K562 (cell line): ENCODE measurements around the gene KRTAP5-4. TPM values are rescaled to one million over a fixed set of nuclear protein-coding genes. Genes with fewer than 3 reads are reported as not detected.

Experiments
- ATAC-seq: fragments of 200-7000 bp; cut with Tn5 transposase; 3 replicates; pipeline ENCODE4 v1.9.1; 2020; ENCODE audit warnings: moderate library complexity
- BruUV-seq: library from RNA; stranded (reverse); fragments of 400-500 nt; replicated peaks from 2 replicates; lab custom pipeline; 2021; lab: Mats Ljungman, UMichigan
- CTCF ChIA-PET: fragments of 300-600 bp; formaldehyde crosslinking; extraction: SDS; loops from one replicate; lab custom pipeline; 2021; ENCODE audit warnings: low intra/inter-chr PET ratio; lab: Yijun Ruan, JAX
- POLR2A ChIA-PET: fragments of 300-600, 350-650 bp; sonication (Branson Sonifier 250); formaldehyde crosslinking; extraction: SDS; loops from one replicate; lab custom pipeline; 2021; ENCODE audit warnings: antibody characterized with exemption, inconsistent platforms; lab: Yijun Ruan, JAX
- DNase-seq, 4 experiments: peaks; one replicate each; pipeline versions ENCODE4 v3.0.0 to v3.0.0-alpha.2; 2011 to 2018; ENCODE audit warnings: low spot score in 3 of 4, mixed read lengths in 3 of 4; ENCODE audit errors: extremely low read depth in 1 of 4
- FAIRE-seq: peaks from 2 replicates; lab custom pipeline; 2011; peaks lifted over from hg19 to GRCh38; lab: Jason Lieb, UNC
- H2AFZ ChIP-seq: 2 replicates; pipeline ENCODE4 v1.6.0; 2011; ENCODE audit warnings: low read depth, low read length, control low read depth, inconsistent platforms
- H3K27ac ChIP-seq: fragments of 200-600 bp; 3 replicates; pipeline ENCODE4 v1.8.0; 2011; ENCODE audit warnings: low read depth, mild to moderate bottlenecking, control low read depth, inconsistent platforms, low read length, moderate library complexity, mixed read lengths; ENCODE audit errors: extremely low read depth
- H3K27me3 ChIP-seq, 2 experiments: fragments of 300-600 bp in 1 of 2; 2 replicates in 1 of 2; 3 replicates in 1 of 2; pipeline versions ENCODE4 v1.6.0 to v1.8.0; 2011; ENCODE audit warnings: inconsistent platforms in 2 of 2, low read length in 2 of 2, mild to moderate bottlenecking in 1 of 2, mixed read lengths in 1 of 2, moderate library complexity in 1 of 2; ENCODE audit not compliant: control insufficient read depth in 2 of 2, insufficient read depth in 2 of 2
- H3K36me3 ChIP-seq: fragments of 300-600 bp; 3 replicates; pipeline ENCODE4 v1.8.0; 2011; ENCODE audit warnings: mild to moderate bottlenecking, low read length, inconsistent platforms; ENCODE audit not compliant: control insufficient read depth, insufficient read depth
- H3K4me1 ChIP-seq, 2 experiments: fragments of 200-600 bp in 1 of 2; replicated peaks in 1 of 2; 2 replicates in 1 of 2; 3 replicates in 1 of 2; pipeline versions ENCODE4 v1.5.1 to v1.8.0; 2011; ENCODE audit warnings: inconsistent platforms in 2 of 2, low read length in 2 of 2, mild to moderate bottlenecking in 1 of 2, mixed read lengths in 1 of 2, moderate library complexity in 1 of 2; ENCODE audit not compliant: control insufficient read depth in 2 of 2, insufficient read depth in 2 of 2
- H3K4me2 ChIP-seq: 2 replicates; pipeline ENCODE4 v1.6.1; 2011; ENCODE audit warnings: low read length, control low read depth, inconsistent platforms, mixed read lengths; ENCODE audit not compliant: insufficient read depth
- H3K4me3 ChIP-seq: fragments of 200-600 bp; sonication (generic), shearing (Covaris generic); 2 replicates; pipeline ENCODE4 v1.5.1; 2016; ENCODE audit warnings: control low read depth, inconsistent platforms
- H3K79me2 ChIP-seq: fragments of 200-600 bp; 3 replicates; pipeline ENCODE4 v1.8.0; 2011; ENCODE audit warnings: low read length, inconsistent platforms; ENCODE audit not compliant: control insufficient read depth, insufficient read depth
- H3K9ac ChIP-seq, 2 experiments: 2 replicates each; pipeline versions ENCODE4 v1.6.0 to v1.6.1; 2011; ENCODE audit warnings: low read depth in 2 of 2, low read length in 2 of 2, control low read depth in 1 of 2, inconsistent platforms in 1 of 2, mild to moderate bottlenecking in 1 of 2, mixed read lengths in 1 of 2; ENCODE audit not compliant: insufficient read depth in 1 of 2
- H3K9me1 ChIP-seq: one replicate; pipeline ENCODE4 v1.6.0; 2011; ENCODE audit warnings: inconsistent platforms, mild to moderate bottlenecking, low read length, moderate library complexity; ENCODE audit not compliant: control insufficient read depth, insufficient read depth
- H3K9me3 ChIP-seq: replicated peaks from 2 replicates; pipeline ENCODE4 v1.5.1; 2011; ENCODE audit warnings: low read depth, low read length, inconsistent platforms; ENCODE audit not compliant: control insufficient read depth, insufficient read depth
- H4K20me1 ChIP-seq: replicated peaks from 2 replicates; pipeline ENCODE4 v1.6.1; 2011; ENCODE audit warnings: low read length, inconsistent platforms, mixed read lengths; ENCODE audit not compliant: control insufficient read depth, insufficient read depth
- CREB1 ChIP-seq, 2 experiments: sonication (generic) in 1 of 2; formaldehyde crosslinking in 1 of 2; IDR thresholded peaks; 2 replicates each; pipeline versions ENCODE4 v1.6.1 to v1.8.0; 2012 to 2022; ENCODE audit warnings: inconsistent platforms in 1 of 2, mild to moderate bottlenecking in 1 of 2, missing genetic modification reagents in 1 of 2, moderate library complexity in 1 of 2
- CREM ChIP-seq: IDR thresholded peaks from 2 replicates; pipeline ENCODE4 v1.6.1; 2014; ENCODE audit warnings: antibody characterized with exemption, low read depth
- DIDO1 ChIP-seq: fragments of 450-650 bp; IDR thresholded peaks from 2 replicates; pipeline ENCODE4 v1.6.1; 2016; ENCODE audit warnings: low read depth, missing biosample characterization, missing genetic modification characterization
- E2F3 ChIP-seq: fragments of 250-450 bp; sonication (Bioruptor Pico); IDR thresholded peaks from 2 replicates; pipeline ENCODE4 v1.4.0; 2020; ENCODE audit warnings: mild to moderate bottlenecking
- HDAC2 ChIP-seq: fragments of 450-650 bp; IDR thresholded peaks from 2 replicates; pipeline ENCODE4 v1.6.1; 2016; ENCODE audit warnings: mild to moderate bottlenecking
- JUND ChIP-seq, 2 experiments: IDR thresholded peaks; 2 replicates in 1 of 2; 3 replicates in 1 of 2; pipeline ENCODE4 v1.6.1; 2011; ENCODE audit warnings: borderline replicate concordance in 2 of 2, low read depth in 2 of 2, low read length in 2 of 2, improper control_type of control experiment in 1 of 2, missing biosample characterization in 1 of 2, missing genetic modification characterization in 1 of 2, missing genetic modification reagents in 1 of 2
- KDM5B ChIP-seq: fragments of 200-600 bp; sonication (generic); IDR thresholded peaks from 2 replicates; pipeline ENCODE4 v1.6.1; 2012; ENCODE audit warnings: low read depth, mild to moderate bottlenecking, moderate library complexity, low read length, control low read depth, inconsistent platforms; ENCODE audit not compliant: insufficient replicate concordance
- L3MBTL2 ChIP-seq: fragments of 450-650 bp; IDR thresholded peaks from 2 replicates; pipeline ENCODE4 v1.6.1; 2016; ENCODE audit warnings: mild to moderate bottlenecking, moderate library complexity
- POLR2H ChIP-seq: IDR thresholded peaks from 2 replicates; pipeline ENCODE4 v1.6.1; 2016; ENCODE audit warnings: missing genetic modification characterization, low read depth, mild to moderate bottlenecking, control low read depth, missing compliant biosample characterization, moderate library complexity
- POLR3G ChIP-seq: IDR thresholded peaks from 2 replicates; pipeline ENCODE4 v1.6.1; 2011; ENCODE audit not compliant: insufficient read length, insufficient replicate concordance; ENCODE audit errors: extremely low read depth
- PREB ChIP-seq: sonication (generic); formaldehyde crosslinking; IDR thresholded peaks from 2 replicates; pipeline ENCODE4 v1.8.1; 2023; ENCODE audit warnings: mild to moderate bottlenecking, missing genetic modification reagents
- SAP30 ChIP-seq: fragments of 200-600 bp; sonication (generic); IDR thresholded peaks from 2 replicates; pipeline ENCODE4 v1.6.1; 2012; ENCODE audit warnings: borderline replicate concordance, low read depth, mild to moderate bottlenecking, moderate library complexity, low read length, control low read depth, inconsistent platforms; ENCODE audit not compliant: insufficient read depth, poor library complexity, severe bottlenecking
- SMARCE1 ChIP-seq: fragments of 450-650 bp; IDR thresholded peaks from 2 replicates; pipeline ENCODE4 v1.7.1; 2016; ENCODE audit warnings: mild to moderate bottlenecking
- STAT5B ChIP-seq: fragments of 250-450 bp; sonication (Bioruptor Pico); IDR thresholded peaks from 2 replicates; pipeline ENCODE4 v1.8.0; 2021; ENCODE audit warnings: mild to moderate bottlenecking, inconsistent platforms
- TBL1XR1 ChIP-seq, 2 experiments: IDR thresholded peaks; 2 replicates each; pipeline ENCODE4 v1.6.1; 2012; ENCODE audit warnings: improper control_type of control experiment in 2 of 2, low read length in 2 of 2, mild to moderate bottlenecking in 1 of 2
- TFAM ChIP-seq: fragments of 250-450 bp; sonication (Bioruptor Pico); conservative IDR thresholded peaks from 2 replicates; pipeline ENCODE4 v1.5.0; 2021; ENCODE audit warnings: mild to moderate bottlenecking, moderate library complexity
- ZNF77 ChIP-seq: fragments of 250-450 bp; sonication (Bioruptor Pico); IDR thresholded peaks from 2 replicates; pipeline ENCODE4 v1.5.0; 2020
- WGBS: fragments of 100-300 bp; shearing (Covaris generic); methylation state at CpG from one replicate; pipeline ENCODE4 v1.1.6; 2016; ENCODE audit warnings: low coverage, mixed read lengths; ENCODE audit not compliant: insufficient coverage; ENCODE audit errors: missing lambda C conversion rate; 5-methylcytosine and 5-hydroxymethylcytosine counted together
- in situ Hi-C: fragments of 300-500 bp; cut with MboI; formaldehyde crosslinking; loops from 4 replicates; pipeline ENCODE4 v1.15.0; 2018; ENCODE audit warnings: inconsistent platforms, mixed read lengths
- intact Hi-C: fragments of 100-400 bp; cut with micrococcal nuclease; formaldehyde crosslinking; loops from 2 replicates; pipeline ENCODE4 v1.14.2; 2022
- polyA plus RNA-seq, 8 experiments: library from polyadenylated mRNA; depleted of rRNA in 4 of 8; stranded (reverse) in 5 of 8; unstranded in 3 of 8; fragments of >200 nt; fragmentation: Nextera tagmentation in 2 of 8; fragmentation: Illumina TruSeq in 1 of 8; extraction: Ambion mirVana in 2 of 8; extraction: Trizol in 1 of 8; gene quantifications; 2 replicates each; pipeline versions ENCODE4 v1.2.1 to v1.2.3, GENCODE V29; 2011 to 2014; ENCODE audit warnings: inconsistent platforms in 1 of 8, missing spikeins in 1 of 8
- total RNA-seq, 7 experiments: library from RNA; depleted of rRNA in 6 of 7; stranded (reverse); fragments of >200 nt in 6 of 7; fragmentation: Illumina TruSeq in 2 of 7; extraction: Trizol in 2 of 7; gene quantifications; 2 replicates each; pipeline versions ENCODE4 v1.2.1 to v1.2.3, GENCODE V29; 2011 to 2021; ENCODE audit warnings: low replicate concordance in 1 of 7
- TF ChIP-seq, protein P1 (sequence below): sonication (generic); formaldehyde crosslinking; IDR thresholded peaks from 2 replicates; pipeline ENCODE4 v1.5.0; 2020; ENCODE audit warnings: missing genetic modification reagents

Gene KRTAP5-4
- total and polyA plus RNA-seq, 9 of the 15 experiments (the other 6 are each of a cell fraction or from before 2014, with no cell fraction given), result not detected

- DNase-seq (peak in 3 of 4 experiments; percentile 14 to 48 (median 36)), ATAC-seq (peak; percentile 76), FAIRE-seq (peak; percentile 75)
- Histone ChIP-seq H4K20me1 (peaks cover 6% of the 10 kb centered on the region; the same call in 1 of the 2 replicates), H3K4me3 (no peak overlapping the region), H3K4me1 (peaks cover 0 to 2% of the 10 kb centered on the region in 2 experiments; a peak in 2 of 5 replicates), H3K79me2 (no peaks in the 10 kb centered on the region), H3K9ac (no peak overlapping the region), H3K9me1 (no peaks in the 10 kb centered on the region), H3K4me2 (peak overlapping the region; percentile 62), H2AFZ (peak overlapping the region; percentile 89), H3K27me3 (peaks cover 6 to 22% of the 10 kb centered on the region in 2 experiments; a peak in 4 of 5 replicates), H3K36me3 (no peaks in the 10 kb centered on the region), H3K27ac (no peak overlapping the region), H3K9me3 (0 out of 2 replicates have a peak, but pooled peaks cover 1% of the 10 kb centered on the region)
- in situ Hi-C loops (no loop called here), intact Hi-C loops (no loop called here)
- POLR2A ChIA-PET, result interaction anchor here (0.6 kb wide), 2 partner anchors 24 to 478 kb away, joined by 3 to 4 read pairs; no protein-coding TSS in a partner anchor
- CTCF ChIA-PET, result no interaction called here
- WGBS, result 0% methylated on average over 10 of the region's 10 CpGs
- no TSS peak for BruUV-seq
- TF ChIP-seq TBL1XR1 (IDR thresholded peaks at IDR 0.05; ENCODE audit: low read length in 2 of 2), result no peak
- TF ChIP-seq L3MBTL2, result peak; percentile 72
- no peak for TF ChIP-seq DIDO1
- peak; percentile 83 for TF ChIP-seq CREB1 (IDR thresholded peaks at IDR 0.05)
- peak; percentile 91 for TF ChIP-seq CREB1 (CRISPR knock-in tag; IDR thresholded peaks at IDR 0.05)
- no peak for TF ChIP-seq JUND (IDR thresholded peaks at IDR 0.05; ENCODE audit: borderline replicate concordance, low read depth, low read length)
- no peak for TF ChIP-seq JUND (tag; IDR thresholded peaks at IDR 0.05; ENCODE audit: borderline replicate concordance, low read depth, low read length)
- no peak for TF ChIP-seq PREB
- no peak for TF ChIP-seq KDM5B
- TF ChIP-seq E2F3 (CRISPR knock-in tag), result no peak
- TF ChIP-seq, protein P1, sequence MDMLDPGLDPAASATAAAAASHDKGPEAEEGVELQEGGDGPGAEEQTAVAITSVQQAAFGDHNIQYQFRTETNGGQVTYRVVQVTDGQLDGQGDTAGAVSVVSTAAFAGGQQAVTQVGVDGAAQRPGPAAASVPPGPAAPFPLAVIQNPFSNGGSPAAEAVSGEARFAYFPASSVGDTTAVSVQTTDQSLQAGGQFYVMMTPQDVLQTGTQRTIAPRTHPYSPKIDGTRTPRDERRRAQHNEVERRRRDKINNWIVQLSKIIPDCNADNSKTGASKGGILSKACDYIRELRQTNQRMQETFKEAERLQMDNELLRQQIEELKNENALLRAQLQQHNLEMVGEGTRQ (CRISPR knock-in tag), result no peak
- peak; percentile 92 for TF ChIP-seq CREM
- TF ChIP-seq SAP30, result no peak
- no peak for TF ChIP-seq ZNF77 (CRISPR knock-in tag)
- TF ChIP-seq TFAM (CRISPR knock-in tag), result no peak
- TF ChIP-seq HDAC2, result no peak
- no peak for TF ChIP-seq SMARCE1
- no peak for TF ChIP-seq STAT5B
- TF ChIP-seq POLR2H (tag), result no peak
- TF ChIP-seq POLR3G, result no peak
These were observed 2.5 kb downstream of the KRTAP5-4 start for GRCh38 chr11:1619449-1619848.
